Esophagus (tissue), 2 donors: ENCODE results near the gene CYBC1. TPM values are rescaled to one million over a fixed set of nuclear protein-coding genes. Genes with fewer than 3 reads are reported as not detected.

Source experiments
- H3K27ac ChIP-seq, 2 donors: one replicate each; pipeline ENCODE4 v1.5.1; 2013; ENCODE audit warnings: low read depth in 2 of 2, mild to moderate bottlenecking in 2 of 2, inconsistent platforms in 1 of 2, low read length in 1 of 2, moderate library complexity in 1 of 2
- H3K27me3 ChIP-seq, 2 donors: one replicate each; pipeline ENCODE4 v1.6.1; 2013; ENCODE audit warnings: low read length in 2 of 2, control low read depth in 1 of 2, mild to moderate bottlenecking in 1 of 2; ENCODE audit not compliant: insufficient read depth in 2 of 2, control insufficient read depth in 1 of 2
- H3K36me3 ChIP-seq, 2 donors: one replicate each; pipeline ENCODE4 v1.6.1; 2013; ENCODE audit warnings: low read length in 1 of 2; ENCODE audit not compliant: control insufficient read depth in 2 of 2, insufficient read depth in 2 of 2
- H3K4me1 ChIP-seq, 2 donors: one replicate each; pipeline ENCODE4 v1.6.1; 2013; ENCODE audit warnings: low read length in 1 of 2; ENCODE audit not compliant: control insufficient read depth in 2 of 2, insufficient read depth in 2 of 2
- H3K4me3 ChIP-seq, 2 donors: one replicate each; pipeline ENCODE4 v1.5.1; 2013; ENCODE audit warnings: low read length in 2 of 2, mild to moderate bottlenecking in 2 of 2, low read depth in 1 of 2, moderate library complexity in 1 of 2
- H3K9me3 ChIP-seq, 2 donors: one replicate each; pipeline ENCODE4 v1.6.1; 2013; ENCODE audit warnings: mild to moderate bottlenecking in 2 of 2, low read depth in 1 of 2, low read length in 1 of 2, moderate library complexity in 1 of 2; ENCODE audit not compliant: control insufficient read depth in 2 of 2, insufficient read depth in 1 of 2
- WGBS, 2 donors: extraction: QIAGEN DNeasy Blood & Tissue Kit; methylation state at CpG; one replicate each; pipeline ENCODE4 v1.1.7; 2013; 5-methylcytosine and 5-hydroxymethylcytosine counted together
- polyA plus RNA-seq, 2 donors: library from polyadenylated mRNA; stranded (reverse); fragments of 200-250 nt; gene quantifications; one replicate each; pipeline ENCODE4 v1.2.3, GENCODE V29; 2013
- donor health status: healthy with polysubstance abuse.
- donor health status: Bipolar disorder and iron deficiency.

The CYBC1 gene
- polyA plus RNA-seq, 2 donors: 27.5 to 28.1 TPM

GRCh38 chr17:82452162-82452561 lies 1.6 kb upstream of the CYBC1 start:
- H3K27ac ChIP-seq: no peak overlapping the region
- H3K9me3 ChIP-seq: no peaks in the 10 kb centered on the region
- H3K4me1 ChIP-seq: peaks cover 4 to 9% of the 10 kb centered on the region in 2 donors
- H3K4me3 ChIP-seq: no peak overlapping the region
- WGBS, 2 donors: 91 to 96% methylated on average over 3 of the region's 3 CpGs
- H3K36me3 ChIP-seq: no peaks in the 10 kb centered on the region
- H3K27me3 ChIP-seq: no peaks in the 10 kb centered on the region

GRCh38 chr17:82449883-82450356 lies 632 bp downstream of the CYBC1 start:
- peak overlapping the region; percentile 87 to 89 for H3K27ac ChIP-seq
- H3K4me1 ChIP-seq: peaks cover 6 to 19% of the 10 kb centered on the region in 2 donors
- WGBS, 2 donors: 52 to 60% methylated on average over 18 of the region's 18 CpGs
- H3K27me3 ChIP-seq: no peaks in the 10 kb centered on the region
- H3K9me3 ChIP-seq: no peaks in the 10 kb centered on the region
- H3K4me3 ChIP-seq: peak overlapping the region; percentile 81 to 94
- peaks cover 0 to 6% of the 10 kb centered on the region in 2 donors for H3K36me3 ChIP-seq

GRCh38 chr17:82449131-82449882 lies 1.2 kb downstream of the CYBC1 start:
- Histone ChIP-seq H3K4me1 (peaks cover 7 to 21% of the 10 kb centered on the region in 2 donors), H3K27me3 (no peaks in the 10 kb centered on the region), H3K27ac (peak overlapping the region; percentile 87 to 89), H3K4me3 (peak overlapping the region; percentile 81 to 94), H3K36me3 (peaks cover 0 to 12% of the 10 kb centered on the region in 2 donors), H3K9me3 (no peaks in the 10 kb centered on the region)
- WGBS, 2 donors: 65 to 70% methylated on average over 30 of the region's 30 CpGs

- Histone ChIP-seq H3K9me3 (no peaks in the 10 kb centered on the region), H3K4me3 (no peak overlapping the region), H3K36me3 (peaks cover 0 to 24% of the 10 kb centered on the region in 2 donors), H3K27me3 (no peaks in the 10 kb centered on the region), H3K27ac (no peak overlapping the region), H3K4me1 (peaks cover 12 to 32% of the 10 kb centered on the region in 2 donors)
- 90 to 91% methylated on average over 11 of the region's 11 CpGs for WGBS, 2 donors
Observed at GRCh38 chr17:82447876-82448275, 2.7 kb downstream of the CYBC1 start.

GRCh38 chr17:82446649-82447048 lies 3.9 kb downstream of the CYBC1 start:
- H3K9me3 ChIP-seq: no peaks in the 10 kb centered on the region
- H3K4me3 ChIP-seq: no peak overlapping the region
- H3K4me1 ChIP-seq: peaks cover 12 to 34% of the 10 kb centered on the region in 2 donors
- H3K27ac ChIP-seq: no peak overlapping the region
- 79 to 80% methylated on average over 12 of the region's 12 CpGs for WGBS, 2 donors
- H3K36me3 ChIP-seq: peaks cover 0 to 34% of the 10 kb centered on the region in 2 donors
- no peaks in the 10 kb centered on the region for H3K27me3 ChIP-seq

GRCh38 chr17:82446124-82446523 lies 4.4 kb downstream of the CYBC1 start:
- Histone ChIP-seq H3K27me3 (no peaks in the 10 kb centered on the region), H3K4me3 (no peak overlapping the region), H3K9me3 (no peaks in the 10 kb centered on the region), H3K36me3 (peaks cover 0 to 34% of the 10 kb centered on the region in 2 donors), H3K4me1 (peaks cover 12 to 34% of the 10 kb centered on the region in 2 donors), H3K27ac (no peak overlapping the region)
- WGBS, 2 donors: 84 to 92% methylated on average over 15 of the region's 15 CpGs

- no peak overlapping the region for H3K4me3 ChIP-seq
- peaks cover 12 to 34% of the 10 kb centered on the region in 2 donors for H3K4me1 ChIP-seq
- WGBS, 2 donors: 68 to 76% methylated on average over 13 of the region's 13 CpGs
- H3K36me3 ChIP-seq: peaks cover 0 to 34% of the 10 kb centered on the region in 2 donors
- H3K27me3 ChIP-seq: no peaks in the 10 kb centered on the region
- no peak overlapping the region for H3K27ac ChIP-seq
- H3K9me3 ChIP-seq: no peaks in the 10 kb centered on the region
Observed at GRCh38 chr17:82445542-82445941, 5.0 kb downstream of the CYBC1 start.

- peaks cover 0 to 36% of the 10 kb centered on the region in 2 donors for H3K36me3 ChIP-seq
- H3K4me1 ChIP-seq: peaks cover 12 to 34% of the 10 kb centered on the region in 2 donors
- H3K4me3 ChIP-seq: no peak overlapping the region
- 54 to 56% methylated on average over 19 of the region's 19 CpGs for WGBS, 2 donors
- no peaks in the 10 kb centered on the region for H3K27me3 ChIP-seq
- no peak overlapping the region for H3K27ac ChIP-seq
- H3K9me3 ChIP-seq: no peaks in the 10 kb centered on the region
Observed at GRCh38 chr17:82444941-82445521, 5.5 kb downstream of the CYBC1 start.

- no peak overlapping the region for H3K27ac ChIP-seq
- WGBS, 2 donors: 91% methylated on average over 35 of the region's 35 CpGs
- H3K9me3 ChIP-seq: no peaks in the 10 kb centered on the region
- peaks cover 0 to 36% of the 10 kb centered on the region in 2 donors for H3K36me3 ChIP-seq
- no peak overlapping the region for H3K4me3 ChIP-seq
- H3K4me1 ChIP-seq: peaks cover 8 to 30% of the 10 kb centered on the region in 2 donors
- H3K27me3 ChIP-seq: no peaks in the 10 kb centered on the region
Observed at GRCh38 chr17:82444284-82444893, 6.2 kb downstream of the CYBC1 start.
